ENCODE results near the gene SMPD3. TPM values are rescaled to one million over a fixed set of nuclear protein-coding genes. Genes with fewer than 3 reads are reported as not detected.
A peak's percentile ranks its signal among the peaks of the same experiment; 100 is the strongest.

Gene SMPD3
- total RNA-seq, 1 donor, result 0.86 TPM

- peak; percentile 16 for DNase-seq (ENCODE audit: low read depth)
- H3K4me3 ChIP-seq (ENCODE audit: low read depth, low read length), result no peak overlapping the region
- TF ChIP-seq CTCF (IDR thresholded peaks at IDR 0.05; ENCODE audit: insufficient read depth, low read depth, low read length), result no peak
These were observed 113.1 kb downstream of the SMPD3 start for GRCh38 chr16:68335175-68335574.

GRCh38 chr16:68332411-68333121, 115.7 kb downstream of the SMPD3 start:
- no peak overlapping the region for H3K4me3 ChIP-seq (ENCODE audit: low read depth, low read length)
- peak; percentile 82 for DNase-seq (ENCODE audit: low read depth)
- TF ChIP-seq CTCF (IDR thresholded peaks at IDR 0.05; ENCODE audit: insufficient read depth, low read depth, low read length), result no peak

GRCh38 chr16:68331879-68332410, 116.4 kb downstream of the SMPD3 start:
- no peak for TF ChIP-seq CTCF (IDR thresholded peaks at IDR 0.05; ENCODE audit: insufficient read depth, low read depth, low read length)
- no peak overlapping the region for H3K4me3 ChIP-seq (ENCODE audit: low read depth, low read length)
- peak; percentile 69 for DNase-seq (ENCODE audit: low read depth)

GRCh38 chr16:68328860-68329390, 119.4 kb downstream of the SMPD3 start:
- no peak for TF ChIP-seq CTCF (IDR thresholded peaks at IDR 0.05; ENCODE audit: insufficient read depth, low read depth, low read length)
- H3K4me3 ChIP-seq (ENCODE audit: low read depth, low read length), result no peak overlapping the region
- no peak for DNase-seq (ENCODE audit: low read depth)

- DNase-seq (ENCODE audit: low read depth), result peak; percentile 94
- no peak overlapping the region for H3K4me3 ChIP-seq (ENCODE audit: low read depth, low read length)
- TF ChIP-seq CTCF (IDR thresholded peaks at IDR 0.05; ENCODE audit: insufficient read depth, low read depth, low read length), result peak; percentile 98
These were observed 120.0 kb downstream of the SMPD3 start for GRCh38 chr16:68328151-68328859.

- H3K4me3 ChIP-seq (ENCODE audit: low read depth, low read length), result no peak overlapping the region
- no peak for TF ChIP-seq CTCF (IDR thresholded peaks at IDR 0.05; ENCODE audit: insufficient read depth, low read depth, low read length)
- DNase-seq (ENCODE audit: low read depth), result no peak
These were observed 123.4 kb downstream of the SMPD3 start for GRCh38 chr16:68324780-68325357.
